WTC11 (cell line): ENCODE measurements around the gene SGIP1.

Experiments
- ATF2 ChIP-seq: sonication (generic); formaldehyde crosslinking; IDR thresholded peaks from 2 replicates; pipeline ENCODE4 v1.8.1; 2022; ENCODE audit warnings: low read depth, missing genetic modification reagents, borderline replicate concordance
- CTCF ChIP-seq: fragments of 200-600 bp; IDR thresholded peaks from 2 replicates; pipeline ENCODE4 v1.8.0; 2022; ENCODE audit warnings: antibody characterized with exemption
- ELF4 ChIP-seq: sonication (generic); formaldehyde crosslinking; IDR thresholded peaks from 2 replicates; pipeline ENCODE4 v1.8.1; 2022; ENCODE audit warnings: low read depth, mild to moderate bottlenecking, moderate library complexity, missing genetic modification reagents
- ETV6 ChIP-seq: sonication (generic); formaldehyde crosslinking; IDR thresholded peaks from 2 replicates; pipeline ENCODE4 v1.8.1; 2022; ENCODE audit warnings: mild to moderate bottlenecking, missing genetic modification reagents
- NR2C2 ChIP-seq: sonication (generic); formaldehyde crosslinking; IDR thresholded peaks from 2 replicates; pipeline ENCODE4 v1.8.0; 2022; ENCODE audit warnings: mild to moderate bottlenecking, missing genetic modification reagents
- PREB ChIP-seq: sonication (generic); formaldehyde crosslinking; IDR thresholded peaks from 2 replicates; pipeline ENCODE4 v1.8.1; 2022; ENCODE audit warnings: mild to moderate bottlenecking, missing genetic modification reagents, moderate library complexity, borderline replicate concordance
- SOX15 ChIP-seq: fragments of 250-450 bp; sonication (Bioruptor Pico); IDR thresholded peaks from 2 replicates; pipeline ENCODE4 v1.9.0; 2021; ENCODE audit warnings: mild to moderate bottlenecking
- TP53 ChIP-seq: sonication (generic); formaldehyde crosslinking; IDR thresholded peaks from 2 replicates; pipeline ENCODE4 v1.8.1; 2023; ENCODE audit warnings: mild to moderate bottlenecking, missing genetic modification reagents
- ZNF138 ChIP-seq: sonication (generic); formaldehyde crosslinking; conservative IDR thresholded peaks from 2 replicates; pipeline ENCODE4 v1.8.1; 2022; ENCODE audit warnings: mild to moderate bottlenecking, moderate library complexity, missing genetic modification reagents
- ZNF232 ChIP-seq: sonication (generic); formaldehyde crosslinking; IDR thresholded peaks from 2 replicates; pipeline ENCODE4 v1.8.0; 2022; ENCODE audit warnings: mild to moderate bottlenecking, missing genetic modification reagents
- ZNF425 ChIP-seq: fragments of 250-450 bp; sonication (Bioruptor Pico); conservative IDR thresholded peaks from 2 replicates; pipeline ENCODE4 v1.9.0; 2021; ENCODE audit warnings: mild to moderate bottlenecking

- no peak for TF ChIP-seq ATF2 (CRISPR knock-in tag)
- TF ChIP-seq CTCF: no peak
- no peak for TF ChIP-seq SOX15
- TF ChIP-seq ZNF425: no peak
- TF ChIP-seq NR2C2 (CRISPR knock-in tag): no peak
- no peak for TF ChIP-seq ZNF138
- no peak for TF ChIP-seq ETV6
- no peak for TF ChIP-seq ZNF232
- no peak for TF ChIP-seq ELF4
- TF ChIP-seq PREB (CRISPR knock-in tag): no peak
- no peak for TF ChIP-seq TP53 (CRISPR knock-in tag)
Observed at GRCh38 chr1:66770694-66771093, 236.7 kb downstream of the SGIP1 start.
